Measurements from ENCODE around the gene OARD1. TPM values are rescaled to one million over a fixed set of nuclear protein-coding genes. Genes with fewer than 3 reads are reported as not detected.

Gene OARD1
- total and polyA plus RNA-seq, 10 of the 15 experiments (the other 5 are each of a cell fraction or from before 2014, with no cell fraction given): 19.0 to 63.5 (median 43.6) TPM

- TF ChIP-seq E2F8 (IDR thresholded peaks at IDR 0.05; ENCODE audit: low read depth, partially characterized antibody): no peak
- TF ChIP-seq IRF3 (IDR thresholded peaks at IDR 0.05): no peak
- TF ChIP-seq MEF2A (IDR thresholded peaks at IDR 0.05; ENCODE audit: insufficient read depth, low read depth, low read length): no peak
- TF ChIP-seq ZNF592 (IDR thresholded peaks at IDR 0.05): no peak
- TF ChIP-seq YBX1 (IDR thresholded peaks at IDR 0.05): no peak
- TF ChIP-seq ELK1 (IDR thresholded peaks at IDR 0.05; ENCODE audit: low read depth, low read length): no peak
Observed at GRCh38 chr6:41049521-41049920, 22.6 kb downstream of the OARD1 start (continued).

Data from GM12878 (cell line).